Activated CD8-positive, alpha-beta memory T cell treated with anti-CD3 and anti-CD28 coated beads for 24 hours (primary cell): Measurements from ENCODE around the gene PTRHD1.
"Not testable (repeated sequence)": the region's sequence is repeated elsewhere in the genome, so short reads cannot be mapped to it uniquely, and the experiment has no call there.

ENCODE experiments used
- DNase-seq: peaks from one replicate; pipeline ENCODE4 v3.0.0-alpha.2; 2020

PTRHD1 gene

DNA sequence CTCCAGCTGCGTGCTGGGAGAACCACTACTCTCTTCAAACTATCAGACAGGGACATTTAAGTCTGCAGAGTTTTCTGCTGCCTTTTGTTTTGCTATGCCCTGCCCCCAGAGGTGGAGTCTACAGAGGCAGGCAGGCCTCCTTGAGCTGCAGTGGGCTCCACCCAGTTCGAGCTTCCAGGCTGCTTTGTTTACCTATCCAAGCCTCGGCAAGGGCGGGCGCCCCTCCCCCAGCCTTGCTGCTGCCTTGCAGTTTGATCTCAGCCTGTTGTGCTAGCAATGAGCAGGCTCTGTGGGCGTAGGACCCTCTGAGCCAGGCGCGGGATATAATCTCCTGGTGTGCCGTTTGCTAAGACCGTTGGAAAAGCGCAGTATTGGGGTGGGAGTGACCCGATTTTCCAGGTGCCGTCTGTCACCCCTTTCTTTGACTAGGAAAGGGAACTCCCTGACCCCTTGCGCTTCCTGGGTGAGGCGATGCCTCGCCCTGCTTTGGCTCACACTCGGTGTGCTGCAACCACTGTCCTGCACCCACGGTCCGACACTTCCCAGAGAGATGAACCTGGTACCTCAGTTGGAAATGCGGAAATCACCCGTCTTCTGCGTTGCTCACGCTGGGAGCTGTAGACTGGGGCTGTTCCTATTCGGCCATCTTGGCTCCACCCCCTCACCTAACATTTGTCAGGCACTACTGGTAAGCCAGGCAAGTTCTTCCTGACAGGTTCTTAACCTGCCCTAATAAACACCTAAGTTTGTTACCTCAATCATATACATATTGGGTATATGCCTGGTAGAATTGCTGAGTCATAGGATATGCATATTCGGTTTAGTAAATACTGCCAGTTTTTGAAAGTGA, 12.8 kb upstream of the PTRHD1 start:
- DNase-seq, result not testable (repeated sequence)

DNA sequence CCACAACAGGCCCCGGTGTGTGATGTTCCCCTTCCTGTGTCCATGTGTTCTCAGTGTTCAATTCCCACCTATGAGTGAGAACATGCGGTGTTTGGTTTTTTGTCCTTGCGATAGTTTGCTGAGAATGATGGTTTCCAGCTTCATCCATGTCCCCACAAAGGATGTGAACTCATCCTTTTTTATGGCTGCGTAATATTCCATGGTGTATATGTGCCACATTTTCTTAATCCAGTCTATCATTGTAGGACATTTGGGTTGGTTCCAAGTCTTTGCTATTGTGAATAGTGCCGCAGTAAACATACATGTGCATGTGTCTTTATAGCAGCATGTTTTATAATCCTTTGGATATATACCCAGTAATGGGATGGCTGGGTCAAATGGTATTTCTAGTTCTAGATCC, 7.3 kb upstream of the PTRHD1 start:
- not testable (repeated sequence) for DNase-seq

DNA sequence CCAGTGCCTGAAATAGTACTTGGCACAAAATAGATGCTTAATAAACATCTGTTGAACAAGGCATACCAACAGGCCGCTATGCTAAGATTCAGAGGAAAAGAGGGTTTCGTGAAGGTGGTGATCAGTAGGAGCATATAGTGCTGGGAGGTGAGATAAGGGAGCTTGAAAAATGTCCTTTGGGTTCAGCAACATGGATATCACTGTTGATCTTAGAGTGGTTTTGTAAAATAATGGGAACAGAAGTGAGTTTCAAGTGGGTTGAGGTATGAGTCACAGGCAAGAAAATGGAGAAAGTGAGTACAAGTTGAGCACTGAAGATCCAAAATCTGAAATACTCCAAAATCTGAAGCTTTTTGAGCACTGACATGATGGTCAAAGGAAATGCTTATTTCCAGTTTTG, 4.5 kb upstream of the PTRHD1 start:
- no peak for DNase-seq

DNA sequence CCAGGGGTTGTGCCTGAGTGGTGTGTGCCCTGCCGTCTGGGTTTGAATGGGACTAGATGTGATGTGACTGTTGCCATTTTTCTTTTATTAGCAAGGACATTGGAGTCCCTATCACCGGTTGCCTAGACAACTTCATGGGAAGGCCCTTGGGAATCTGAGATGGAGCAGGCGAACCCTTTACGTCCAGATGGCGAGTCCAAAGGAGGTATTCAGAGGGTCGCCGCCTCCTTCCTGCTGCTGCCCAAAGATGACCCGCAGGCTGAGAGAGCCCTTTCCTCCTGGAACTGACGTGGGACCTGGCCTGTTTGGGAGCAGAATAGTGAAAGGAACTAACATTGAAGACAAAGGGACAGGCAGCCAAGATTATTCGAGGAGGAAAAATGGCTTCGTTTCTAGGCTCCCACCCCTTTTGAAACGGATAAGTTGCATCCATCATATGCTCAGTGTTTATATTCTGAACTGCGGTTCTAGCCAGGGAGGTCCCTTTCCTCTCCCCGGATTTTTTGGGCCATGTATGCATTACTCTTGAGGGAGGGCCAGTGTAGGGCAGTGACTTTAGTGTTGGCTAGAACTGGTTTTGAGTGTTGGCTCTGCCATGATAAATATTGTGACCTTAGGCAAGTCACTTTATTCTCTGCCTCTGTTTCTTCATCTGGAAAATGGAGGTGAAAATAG, 707 bp upstream of the PTRHD1 start:
- DNase-seq, result no peak

DNA sequence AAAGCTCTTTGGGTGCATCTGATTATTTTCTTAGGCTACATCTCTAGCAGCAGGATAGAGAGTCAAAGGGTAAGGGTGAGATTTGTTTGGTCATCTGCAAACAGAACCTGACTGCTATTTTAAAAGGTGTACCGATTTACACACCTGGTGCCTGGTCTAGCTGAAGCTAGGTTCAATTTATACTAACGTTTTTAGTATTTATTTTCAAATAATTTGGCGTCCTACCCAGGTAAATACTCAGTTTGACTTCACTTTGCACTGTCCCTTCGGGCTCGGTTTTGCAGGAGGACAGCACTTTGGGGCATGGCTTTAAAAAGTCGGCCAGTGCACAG, 683 bp downstream of the PTRHD1 start:
- DNase-seq, result no peak

DNA sequence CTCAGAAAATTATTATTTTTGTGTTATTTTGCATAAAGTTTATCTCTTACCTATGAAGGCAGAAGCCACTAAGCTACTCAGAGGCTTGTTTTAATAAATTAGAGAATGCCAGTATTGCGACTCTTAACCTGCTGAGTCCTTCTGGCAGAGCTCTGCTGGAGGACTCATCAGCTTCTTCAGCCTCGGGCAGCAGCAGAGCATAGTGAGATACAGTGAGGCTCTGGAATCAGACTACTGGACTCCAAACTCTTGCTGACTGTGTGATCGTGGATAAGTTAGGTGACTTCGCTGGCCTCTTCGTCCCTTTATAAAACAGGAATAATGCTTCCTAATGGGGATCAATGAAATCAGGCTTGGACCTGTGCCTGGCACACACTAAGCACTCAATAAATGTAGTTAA, 1.7 kb downstream of the PTRHD1 start:
- no peak for DNase-seq

DNA sequence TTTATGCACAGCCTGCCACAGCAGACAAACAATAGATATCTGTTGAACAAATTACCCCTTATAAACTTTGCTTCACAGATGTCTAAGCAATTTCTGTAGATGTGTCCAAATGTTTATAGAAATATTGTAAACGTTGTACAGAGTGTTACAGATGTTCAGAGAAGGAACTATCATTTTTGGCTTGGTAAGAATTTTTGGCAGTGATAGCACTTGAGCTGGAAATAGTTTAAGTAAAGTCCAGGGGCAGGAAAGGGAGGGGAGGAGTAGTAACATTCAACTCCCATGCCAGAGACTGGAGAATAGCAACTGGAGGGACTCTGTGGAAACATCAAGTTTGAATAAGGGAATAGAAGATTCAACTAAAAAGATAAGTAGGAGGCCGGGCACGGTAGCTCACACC, 4.4 kb downstream of the PTRHD1 start:
- DNase-seq, result no peak

DNA sequence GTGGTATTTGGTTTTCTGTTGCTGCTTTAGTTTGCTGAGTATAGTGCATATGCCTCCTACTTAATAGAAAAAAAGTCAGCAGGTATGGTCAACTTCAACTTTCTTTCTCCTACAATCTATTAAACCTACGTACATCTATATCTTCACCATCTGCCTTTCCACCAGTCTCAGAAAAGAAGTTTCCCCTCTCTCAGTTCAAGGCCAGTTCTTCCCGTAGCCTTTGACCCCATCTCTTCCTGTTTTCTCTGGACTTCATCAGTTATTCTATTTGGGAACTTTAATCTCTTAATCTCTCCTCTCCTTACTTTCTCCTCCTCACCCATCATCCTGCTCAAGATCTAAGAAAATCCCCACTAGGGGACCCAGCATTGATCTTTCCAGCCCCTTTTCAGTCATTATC, 5.7 kb downstream of the PTRHD1 start:
- DNase-seq, result no peak

DNA sequence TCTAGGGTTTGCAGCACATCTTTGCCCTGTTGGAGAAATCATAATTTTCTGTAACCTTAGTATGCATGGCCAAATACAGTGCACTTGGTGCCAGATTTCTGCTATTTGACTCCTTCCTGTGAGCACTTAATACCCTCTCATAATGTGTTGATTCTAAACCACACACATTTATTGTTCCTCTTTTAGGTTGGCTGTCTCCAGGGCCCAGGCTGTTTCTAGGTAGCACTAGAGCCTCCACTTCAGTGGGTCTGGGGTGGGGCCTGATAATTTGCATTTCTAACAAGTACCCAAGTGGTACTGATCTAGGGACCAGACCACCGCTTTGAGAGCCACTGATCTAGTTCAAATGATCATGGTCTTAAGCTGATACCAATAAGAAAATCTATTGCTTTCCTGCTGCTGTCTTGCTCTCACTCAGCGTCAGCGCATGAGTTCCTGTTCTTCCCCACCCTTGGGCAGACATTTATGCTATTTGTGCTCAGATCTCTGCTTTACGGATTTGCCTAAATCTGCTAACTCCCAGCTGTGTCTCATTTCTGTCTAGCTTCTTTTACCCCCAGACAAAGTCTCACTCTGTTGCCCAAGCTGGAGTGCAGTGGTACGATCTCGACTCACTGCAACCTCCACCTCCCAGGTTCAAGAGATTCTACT, 7.4 kb downstream of the PTRHD1 start:
- no peak for DNase-seq

DNA sequence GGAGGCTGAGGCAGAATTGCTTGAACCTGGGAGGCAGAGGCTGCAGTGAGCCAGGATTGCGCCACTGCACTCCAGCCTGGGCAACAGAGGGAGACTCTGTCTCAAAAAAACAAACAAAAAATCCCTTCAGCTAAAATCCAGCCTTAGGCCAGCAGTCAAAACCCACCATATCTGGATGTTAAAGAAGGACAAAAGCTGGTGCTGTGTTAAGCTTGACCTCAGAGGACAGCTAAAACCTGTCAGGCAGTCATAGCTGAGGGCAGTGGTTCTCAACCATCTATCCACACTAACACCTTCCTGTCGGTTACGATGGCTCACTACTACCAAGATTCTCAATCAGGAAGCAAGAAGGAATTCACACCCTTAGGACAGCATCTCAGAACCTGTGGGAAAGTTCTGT, 9.6 kb downstream of the PTRHD1 start:
- no peak for DNase-seq

DNA sequence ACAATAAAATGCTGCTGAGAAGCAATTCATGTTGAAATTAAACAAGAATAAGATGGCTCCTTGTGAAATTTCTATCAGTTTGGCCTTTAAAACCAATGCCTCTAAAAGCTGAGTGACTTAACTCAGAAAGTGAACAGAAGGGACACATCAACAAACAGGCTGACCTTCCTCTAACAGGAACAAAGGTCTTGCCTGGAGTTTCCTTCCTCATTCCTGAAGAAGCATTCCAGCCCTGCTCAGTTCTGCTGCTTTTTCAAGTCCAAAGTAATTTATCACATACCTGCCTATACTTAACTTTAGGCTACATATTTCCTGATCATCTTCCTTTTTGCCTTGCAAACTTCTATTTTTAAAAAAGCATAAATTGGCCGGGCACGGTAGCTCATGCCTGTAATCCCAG, 14.1 kb downstream of the PTRHD1 start:
- no peak for DNase-seq

DNA sequence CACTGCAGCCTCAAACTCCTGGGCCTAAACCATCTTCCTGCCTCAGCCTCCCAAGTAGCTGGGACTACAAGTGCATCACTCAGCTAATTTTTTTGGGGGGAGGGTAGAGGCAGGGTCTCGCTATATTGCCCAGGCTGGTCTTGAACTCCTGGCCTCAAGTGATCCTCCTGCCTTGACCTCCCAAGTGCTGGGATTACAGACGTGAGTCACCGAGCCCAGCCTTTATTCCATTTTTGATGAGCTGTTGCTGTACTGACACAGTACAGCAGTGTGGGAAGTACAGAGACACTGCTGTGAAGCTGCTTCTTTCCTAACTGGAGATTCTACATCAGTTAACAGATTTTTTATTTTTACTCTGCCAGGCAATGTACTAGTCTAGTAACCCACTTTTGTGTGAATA, 18.8 kb downstream of the PTRHD1 start:
- no peak for DNase-seq

DNA sequence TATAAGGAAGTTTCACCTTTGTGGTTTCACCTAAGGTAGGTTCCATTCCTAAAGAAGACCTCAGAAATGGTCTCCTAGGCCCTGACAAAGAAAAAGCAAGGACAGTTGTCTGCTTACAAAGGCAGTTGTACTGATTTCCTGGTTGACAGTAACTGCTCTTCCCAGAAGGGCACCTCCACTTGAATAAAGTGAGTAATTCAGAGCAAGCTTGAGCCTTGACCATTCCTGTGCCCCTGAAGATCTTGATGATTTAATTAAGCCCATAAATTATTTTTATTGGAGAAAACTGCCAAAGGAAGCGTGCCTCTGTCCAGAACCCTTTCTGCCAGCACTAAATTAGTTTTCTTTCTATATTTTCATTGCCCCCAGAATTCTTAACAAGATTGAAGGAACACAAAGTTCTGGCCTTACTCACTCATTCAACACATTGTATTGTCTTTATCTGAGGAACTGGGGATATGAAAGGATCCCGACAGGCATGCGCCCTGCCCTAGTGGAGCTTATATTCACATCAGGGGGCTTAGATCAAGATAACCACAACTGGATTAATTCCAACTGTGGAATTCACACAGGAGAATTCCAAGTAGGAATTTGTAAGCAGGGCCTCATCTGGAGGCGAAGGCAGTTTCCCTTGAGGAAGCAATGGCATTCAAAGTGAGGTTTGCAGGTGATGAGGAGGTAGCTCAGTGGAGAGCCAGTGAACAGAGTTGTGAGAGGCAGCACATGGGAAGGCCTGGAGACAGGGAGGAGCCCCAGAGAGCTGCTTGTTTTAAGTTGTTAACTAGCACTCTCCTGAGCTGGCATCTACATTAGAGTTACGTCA, 21.2 kb downstream of the PTRHD1 start:
- DNase-seq, result no peak

DNA sequence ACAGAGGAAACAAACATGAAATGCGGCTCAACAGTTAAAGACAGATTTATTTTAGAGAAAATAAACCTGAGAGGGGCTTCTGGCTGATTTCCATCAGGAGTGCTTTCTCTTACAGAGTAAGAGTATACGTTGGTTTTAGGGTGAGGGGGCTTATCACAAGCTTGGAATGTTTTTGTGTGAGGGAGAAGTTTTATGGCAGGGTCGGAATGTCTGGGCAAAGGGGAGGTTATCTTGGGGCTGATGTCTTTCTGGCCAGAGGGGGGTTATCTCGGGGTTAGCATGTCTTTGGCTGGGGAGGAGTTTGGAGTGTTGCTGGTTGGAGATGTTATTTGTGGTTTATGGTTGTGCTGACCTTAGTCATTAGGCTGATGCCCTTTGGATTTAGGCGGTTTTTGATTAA, 22.1 kb downstream of the PTRHD1 start:
- DNase-seq, result no peak

DNA sequence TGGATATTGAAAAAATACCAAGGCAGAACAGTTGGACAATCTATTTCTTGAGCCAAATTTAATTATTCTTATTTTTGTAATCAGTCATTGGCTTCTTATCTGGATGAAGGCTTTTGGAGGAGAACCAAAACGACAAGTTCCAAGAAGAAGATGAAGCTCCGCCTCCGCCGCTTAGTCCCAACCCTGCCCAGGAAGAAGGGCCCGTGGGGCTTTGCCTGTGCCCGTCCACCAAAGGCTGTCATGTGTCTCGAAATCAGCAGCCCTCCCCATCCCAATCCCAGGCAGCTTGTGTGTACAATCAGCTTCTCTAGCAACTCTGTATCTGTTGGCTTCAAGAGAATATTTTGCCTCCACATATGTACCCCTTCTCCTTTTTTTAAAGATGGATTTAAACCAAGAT, 24.6 kb downstream of the PTRHD1 start:
- no peak for DNase-seq

DNA sequence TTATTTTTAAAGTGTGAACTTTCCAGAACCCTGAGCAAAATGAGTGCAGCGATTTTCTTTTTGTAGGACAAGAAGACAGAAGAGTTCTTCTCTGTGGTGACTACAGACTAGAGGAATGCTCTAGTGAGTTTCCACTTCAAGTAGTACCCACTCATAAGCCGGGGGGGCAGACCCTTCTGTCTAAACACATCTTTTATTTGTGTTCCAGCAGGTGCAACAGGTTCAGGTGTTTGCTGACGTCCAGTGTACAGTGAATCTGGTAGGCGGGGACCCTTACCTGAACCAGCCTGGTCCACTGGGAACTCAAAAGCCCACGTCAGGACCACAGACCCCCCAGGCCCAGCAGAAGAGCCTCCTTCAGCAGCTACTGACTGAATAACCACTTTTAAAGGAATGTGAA, 25.2 kb downstream of the PTRHD1 start:
- DNase-seq, result no peak

DNA sequence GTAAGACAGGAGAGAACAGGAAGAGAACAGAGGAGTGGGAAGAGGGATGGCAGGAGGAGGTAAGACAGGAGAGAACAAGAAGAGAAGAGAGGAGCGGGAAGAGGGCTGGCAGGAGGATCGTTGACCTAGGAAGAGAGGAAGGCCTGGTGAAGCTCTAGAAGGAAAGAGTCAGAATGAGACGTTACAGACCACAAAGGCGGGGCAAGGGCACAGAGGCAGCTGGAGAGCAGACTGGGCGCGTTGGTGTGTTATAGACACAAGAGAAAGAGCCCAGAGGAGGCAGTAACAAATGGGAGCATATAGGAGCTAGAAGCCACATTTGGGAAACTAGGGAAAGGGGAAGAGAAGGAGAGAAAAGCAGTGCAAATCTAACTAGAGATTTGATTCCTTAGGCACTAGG, 26.6 kb downstream of the PTRHD1 start:
- DNase-seq, result no peak

DNA sequence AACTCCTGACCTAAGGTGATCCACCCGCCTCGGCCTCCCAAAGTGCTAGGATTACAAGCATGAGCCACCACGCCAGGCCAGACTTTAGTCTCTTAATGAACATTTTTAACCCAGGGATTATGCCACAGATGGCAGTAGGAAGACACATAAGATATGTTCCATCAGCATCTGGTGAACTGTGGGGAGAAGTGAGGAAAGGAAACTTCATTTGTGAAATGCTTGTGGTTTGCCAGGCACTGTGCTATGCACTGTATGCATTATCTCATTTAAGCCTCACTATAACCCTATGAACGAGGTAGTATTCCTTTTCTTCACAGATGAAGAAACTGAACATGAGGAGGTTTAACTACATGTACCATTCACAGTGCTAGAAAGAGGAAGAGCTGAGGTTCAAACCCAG, 29.3 kb downstream of the PTRHD1 start:
- no peak for DNase-seq

DNA sequence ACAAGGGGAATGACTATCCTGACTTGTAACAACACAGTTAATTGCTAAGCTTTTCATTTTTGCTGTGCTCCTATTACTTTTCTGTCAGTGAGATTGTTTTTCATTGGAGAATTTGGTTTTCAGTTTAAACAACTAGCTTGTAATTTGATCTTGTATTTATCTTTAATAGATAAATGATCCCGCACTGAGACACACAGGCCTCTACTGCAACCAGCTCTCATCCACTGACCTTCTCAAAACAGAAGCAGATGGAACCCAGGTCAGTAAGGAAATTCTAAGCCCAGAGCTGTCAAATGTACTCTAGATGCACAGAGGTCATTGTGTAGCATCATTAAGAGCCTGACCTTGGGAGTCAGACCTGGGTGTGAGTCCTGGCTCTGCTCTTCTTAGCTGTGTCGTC, 30.7 kb downstream of the PTRHD1 start:
- DNase-seq, result no peak

DNA sequence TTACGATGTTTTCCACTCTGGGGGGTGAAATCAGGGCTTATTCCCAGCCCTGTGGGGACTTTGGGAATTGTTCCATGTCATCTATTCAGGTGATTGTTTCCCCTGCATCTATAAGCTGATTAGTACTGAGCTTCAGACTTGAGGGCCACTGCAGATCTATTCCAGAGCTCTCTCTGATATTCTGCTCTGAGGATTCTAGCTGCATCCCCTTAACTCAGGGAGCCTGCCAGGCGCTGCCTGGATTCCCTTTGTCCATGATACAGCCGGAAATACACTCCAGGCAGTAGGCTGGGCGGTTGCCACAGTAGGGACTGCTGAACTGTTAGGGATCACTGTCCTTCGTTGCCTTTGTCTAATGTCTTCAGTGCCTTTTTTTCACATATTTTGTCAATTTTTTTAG, 31.3 kb downstream of the PTRHD1 start:
- no peak for DNase-seq

DNA sequence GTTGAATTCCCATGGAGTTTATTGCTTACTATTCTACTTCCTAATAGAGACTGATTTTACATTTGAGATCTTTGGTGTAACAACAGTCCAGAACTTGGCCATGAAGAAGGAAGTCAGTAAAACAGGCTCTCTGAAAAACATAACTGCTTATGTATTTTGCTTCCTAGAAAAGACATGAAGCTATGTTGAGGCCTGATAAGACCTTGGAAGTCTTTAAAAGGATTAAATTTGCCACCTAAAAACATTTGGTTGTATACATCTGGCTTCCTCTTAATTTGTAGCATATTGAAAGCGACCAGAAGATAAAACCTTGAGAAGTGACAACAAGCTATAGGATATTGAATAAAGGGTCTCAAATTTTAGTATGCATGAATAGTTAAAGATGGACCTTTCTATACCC, 36.4 kb downstream of the PTRHD1 start:
- DNase-seq, result no peak

DNA sequence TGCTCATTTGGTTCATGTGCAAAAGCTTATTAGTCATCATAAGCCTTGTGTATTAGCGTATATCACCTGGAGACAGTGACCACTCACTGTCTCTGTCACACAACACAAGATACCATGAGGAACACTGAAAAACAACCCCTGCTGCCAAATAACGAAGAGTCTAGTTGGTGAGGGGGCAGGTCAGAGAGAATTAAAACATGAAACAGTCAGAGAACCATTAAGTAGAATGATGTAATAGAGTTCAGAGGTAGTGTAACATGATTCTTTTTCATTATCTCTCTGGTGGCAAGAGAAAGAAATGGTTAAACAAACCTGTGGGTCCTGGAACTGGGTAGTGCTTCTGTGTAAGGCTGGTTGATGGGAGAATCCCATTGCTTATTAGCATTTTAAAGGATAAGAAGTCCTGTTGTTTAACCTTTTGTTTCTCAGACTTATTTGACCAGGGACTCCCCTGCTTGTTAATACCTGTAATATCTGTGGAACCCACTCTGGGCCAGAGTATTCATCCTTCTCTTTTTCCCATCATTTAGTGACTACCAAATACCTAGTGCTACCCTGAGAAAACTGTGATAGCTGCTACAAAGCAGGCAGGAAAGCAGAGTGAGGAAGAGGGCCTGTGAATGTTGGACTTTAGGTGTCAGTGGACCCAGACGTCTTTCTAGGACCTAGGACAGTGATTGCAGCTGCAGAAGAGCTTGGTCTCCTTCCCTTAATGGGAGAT, 38.0 kb downstream of the PTRHD1 start:
- DNase-seq, result no peak
